HepG2 (cell line): ENCODE measurements around the gene HES1. TPM values are rescaled to one million over a fixed set of nuclear protein-coding genes. Genes with fewer than 3 reads are reported as not detected.
A peak's percentile ranks its signal among the peaks of the same experiment; 100 is the strongest.

Source experiments
- HDAC1 ChIP-seq: sonication (generic); formaldehyde crosslinking; IDR thresholded peaks from 2 replicates; pipeline ENCODE4 v1.5.1; 2020; ENCODE audit warnings: mild to moderate bottlenecking, missing genetic modification reagents
- HES4 ChIP-seq: sonication (generic); formaldehyde crosslinking; IDR thresholded peaks from 2 replicates; pipeline ENCODE4 v1.9.0; 2021; ENCODE audit warnings: mild to moderate bottlenecking, missing genetic modification reagents, borderline replicate concordance
- KDM4B ChIP-seq: sonication (generic); formaldehyde crosslinking; IDR thresholded peaks from 2 replicates; pipeline ENCODE4 v1.4.0; 2020; ENCODE audit warnings: missing genetic modification reagents
- MYNN ChIP-seq: sonication (generic); formaldehyde crosslinking; IDR thresholded peaks from 2 replicates; pipeline ENCODE4 v1.4.0; 2020; ENCODE audit warnings: mild to moderate bottlenecking, low read depth, missing genetic modification reagents
- NCOR1 ChIP-seq: fragments of 200-600 bp; sonication (generic); IDR thresholded peaks from 2 replicates; pipeline ENCODE4 v1.7.0; 2017; ENCODE audit warnings: antibody characterized with exemption, low read length, borderline replicate concordance
- NFIC ChIP-seq: IDR thresholded peaks from 2 replicates; pipeline ENCODE4 v1.6.1; 2012; ENCODE audit warnings: mild to moderate bottlenecking, low read length, inconsistent platforms
- NR2F6 ChIP-seq, 2 experiments: IDR thresholded peaks; 2 replicates each; pipeline ENCODE4 v1.6.1; 2016; ENCODE audit warnings: antibody characterized with exemption in 1 of 2, mild to moderate bottlenecking in 1 of 2
- RELA ChIP-seq: sonication (generic); formaldehyde crosslinking; IDR thresholded peaks from 2 replicates; pipeline ENCODE4 v1.4.0; 2020; ENCODE audit warnings: missing genetic modification reagents
- REXO4 ChIP-seq: sonication (generic); formaldehyde crosslinking; IDR thresholded peaks from 2 replicates; pipeline ENCODE4 v1.8.0; 2022; ENCODE audit warnings: missing genetic modification reagents, mild to moderate bottlenecking, borderline replicate concordance
- RFX5 ChIP-seq: IDR thresholded peaks from 2 replicates; pipeline ENCODE4 v1.6.1; 2011; ENCODE audit warnings: low read depth, low read length, improper control_type of control experiment
- SNAPC5 ChIP-seq: sonication (generic); formaldehyde crosslinking; IDR thresholded peaks from 2 replicates; pipeline ENCODE4 v1.8.1; 2023; ENCODE audit warnings: mild to moderate bottlenecking, missing genetic modification reagents, borderline replicate concordance
- ZBTB1 ChIP-seq: sonication (generic); formaldehyde crosslinking; IDR thresholded peaks from 2 replicates; pipeline ENCODE4 v1.4.0; 2020; ENCODE audit warnings: missing genetic modification reagents, borderline replicate concordance
- ZNF34 ChIP-seq: sonication (generic); formaldehyde crosslinking; IDR thresholded peaks from 2 replicates; pipeline ENCODE4 v1.4.0; 2020; ENCODE audit warnings: mild to moderate bottlenecking, missing genetic modification reagents, borderline replicate concordance
- ZNF446 ChIP-seq: sonication (generic); formaldehyde crosslinking; IDR thresholded peaks from 2 replicates; pipeline ENCODE4 v1.5.0; 2020; ENCODE audit warnings: mild to moderate bottlenecking, missing genetic modification reagents
- ZNF547 ChIP-seq: sonication (generic); formaldehyde crosslinking; IDR thresholded peaks from 2 replicates; pipeline ENCODE4 v1.5.1; 2020; ENCODE audit warnings: mild to moderate bottlenecking, missing genetic modification reagents
- ZNF740 ChIP-seq: sonication (generic); formaldehyde crosslinking; IDR thresholded peaks from 2 replicates; pipeline ENCODE4 v1.4.0; 2020; ENCODE audit warnings: missing genetic modification reagents
- ZSCAN29 ChIP-seq: sonication (generic); formaldehyde crosslinking; conservative IDR thresholded peaks from 2 replicates; pipeline ENCODE4 v1.4.0; 2020; ENCODE audit warnings: mild to moderate bottlenecking, missing genetic modification reagents
- polyA plus RNA-seq, 8 experiments: library from polyadenylated mRNA; depleted of rRNA in 3 of 8; stranded (reverse) in 7 of 8; unstranded in 1 of 8; fragments of >200 nt; fragmentation: Illumina TruSeq in 4 of 8; extraction: Trizol in 4 of 8; gene quantifications; 2 replicates each; pipeline versions ENCODE4 v1.2.1 to v1.2.3, GENCODE V29; 2011 to 2016; ENCODE audit warnings: low read depth in 4 of 8, missing spikeins in 1 of 8, mixed read lengths in 1 of 8; ENCODE audit not compliant: insufficient read depth in 1 of 8
- total RNA-seq, 5 experiments: library from RNA; depleted of rRNA; stranded (reverse); fragments of >200 nt; fragmentation: Illumina TruSeq; extraction: Trizol; gene quantifications; 2 replicates each; pipeline ENCODE4 v1.2.3, GENCODE V29; 2016; ENCODE audit warnings: low read depth in 1 of 5
- TF ChIP-seq, protein P1 (sequence below): sonication (generic); formaldehyde crosslinking; IDR thresholded peaks from 2 replicates; pipeline ENCODE4 v1.5.1; 2020; ENCODE audit warnings: mild to moderate bottlenecking, missing genetic modification reagents, moderate library complexity
- TF ChIP-seq, protein P2 (sequence below): sonication (generic); formaldehyde crosslinking; IDR thresholded peaks from 2 replicates; pipeline ENCODE4 v1.5.1; 2020; ENCODE audit warnings: missing genetic modification reagents, mild to moderate bottlenecking, borderline replicate concordance
- TF ChIP-seq, protein P3 (sequence below): sonication (generic); IDR thresholded peaks from 2 replicates; pipeline ENCODE4 v1.6.1; 2016; ENCODE audit warnings: low read depth, borderline replicate concordance
- TF ChIP-seq, protein P4 (sequence below): sonication (generic); formaldehyde crosslinking; IDR thresholded peaks from 2 replicates; pipeline ENCODE4 v1.8.0; 2022; ENCODE audit warnings: mild to moderate bottlenecking, missing genetic modification reagents, moderate library complexity

Gene HES1
- total and polyA plus RNA-seq, 2 of the 13 experiments (the other 11 are each of a cell fraction or from before 2014, with no cell fraction given) = 15.4 to 19.8 TPM

- TF ChIP-seq RELA = no peak
- TF ChIP-seq RFX5 = peak; percentile 80
- peak; percentile 47; the same call in 1 of the 2 replicates for TF ChIP-seq ZNF740 (CRISPR knock-in tag)
- peak; percentile 61; the same call in 1 of the 2 replicates for TF ChIP-seq HES4 (CRISPR knock-in tag)
- no peak for TF ChIP-seq NR2F6 (IDR thresholded peaks at IDR 0.05)
- peak; percentile 38; the same call in 1 of the 2 replicates for TF ChIP-seq NR2F6 (CRISPR knock-in tag; IDR thresholded peaks at IDR 0.05)
- no peak for TF ChIP-seq REXO4 (CRISPR knock-in tag)
- TF ChIP-seq ZNF34 (CRISPR knock-in tag) = no peak
- TF ChIP-seq, protein P1, sequence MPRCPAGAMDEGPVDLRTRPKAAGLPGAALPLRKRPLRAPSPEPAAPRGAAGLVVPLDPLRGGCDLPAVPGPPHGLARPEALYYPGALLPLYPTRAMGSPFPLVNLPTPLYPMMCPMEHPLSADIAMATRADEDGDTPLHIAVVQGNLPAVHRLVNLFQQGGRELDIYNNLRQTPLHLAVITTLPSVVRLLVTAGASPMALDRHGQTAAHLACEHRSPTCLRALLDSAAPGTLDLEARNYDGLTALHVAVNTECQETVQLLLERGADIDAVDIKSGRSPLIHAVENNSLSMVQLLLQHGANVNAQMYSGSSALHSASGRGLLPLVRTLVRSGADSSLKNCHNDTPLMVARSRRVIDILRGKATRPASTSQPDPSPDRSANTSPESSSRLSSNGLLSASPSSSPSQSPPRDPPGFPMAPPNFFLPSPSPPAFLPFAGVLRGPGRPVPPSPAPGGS = no peak
- no peak for TF ChIP-seq ZBTB1 (CRISPR knock-in tag)
- no peak for TF ChIP-seq SNAPC5 (CRISPR knock-in tag)
- 0 out of 2 replicates have a peak, but pooled peaks have one; percentile 45 for TF ChIP-seq MYNN (CRISPR knock-in tag)
- TF ChIP-seq KDM4B = peak; percentile 37; the same call in 1 of the 2 replicates
- TF ChIP-seq, protein P2, sequence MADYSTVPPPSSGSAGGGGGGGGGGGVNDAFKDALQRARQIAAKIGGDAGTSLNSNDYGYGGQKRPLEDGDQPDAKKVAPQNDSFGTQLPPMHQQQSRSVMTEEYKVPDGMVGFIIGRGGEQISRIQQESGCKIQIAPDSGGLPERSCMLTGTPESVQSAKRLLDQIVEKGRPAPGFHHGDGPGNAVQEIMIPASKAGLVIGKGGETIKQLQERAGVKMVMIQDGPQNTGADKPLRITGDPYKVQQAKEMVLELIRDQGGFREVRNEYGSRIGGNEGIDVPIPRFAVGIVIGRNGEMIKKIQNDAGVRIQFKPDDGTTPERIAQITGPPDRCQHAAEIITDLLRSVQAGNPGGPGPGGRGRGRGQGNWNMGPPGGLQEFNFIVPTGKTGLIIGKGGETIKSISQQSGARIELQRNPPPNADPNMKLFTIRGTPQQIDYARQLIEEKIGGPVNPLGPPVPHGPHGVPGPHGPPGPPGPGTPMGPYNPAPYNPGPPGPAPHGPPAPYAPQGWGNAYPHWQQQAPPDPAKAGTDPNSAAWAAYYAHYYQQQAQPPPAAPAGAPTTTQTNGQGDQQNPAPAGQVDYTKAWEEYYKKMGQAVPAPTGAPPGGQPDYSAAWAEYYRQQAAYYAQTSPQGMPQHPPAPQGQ (CRISPR knock-in tag) = no peak
- TF ChIP-seq ZSCAN29 (CRISPR knock-in tag) = peak; percentile 77; the same call in 1 of the 2 replicates
- TF ChIP-seq NFIC = peak; percentile 63; the same call in 1 of the 2 replicates
- no peak for TF ChIP-seq ZNF547
- TF ChIP-seq, protein P3, sequence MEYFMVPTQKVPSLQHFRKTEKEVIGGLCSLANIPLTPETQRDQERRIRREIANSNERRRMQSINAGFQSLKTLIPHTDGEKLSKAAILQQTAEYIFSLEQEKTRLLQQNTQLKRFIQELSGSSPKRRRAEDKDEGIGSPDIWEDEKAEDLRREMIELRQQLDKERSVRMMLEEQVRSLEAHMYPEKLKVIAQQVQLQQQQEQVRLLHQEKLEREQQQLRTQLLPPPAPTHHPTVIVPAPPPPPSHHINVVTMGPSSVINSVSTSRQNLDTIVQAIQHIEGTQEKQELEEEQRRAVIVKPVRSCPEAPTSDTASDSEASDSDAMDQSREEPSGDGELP = 0 out of 2 replicates have a peak, but pooled peaks have one; percentile 35
- peak; percentile 46; the same call in 1 of the 2 replicates for TF ChIP-seq HDAC1 (CRISPR knock-in tag)
- no peak for TF ChIP-seq ZNF446
- TF ChIP-seq, protein P4, sequence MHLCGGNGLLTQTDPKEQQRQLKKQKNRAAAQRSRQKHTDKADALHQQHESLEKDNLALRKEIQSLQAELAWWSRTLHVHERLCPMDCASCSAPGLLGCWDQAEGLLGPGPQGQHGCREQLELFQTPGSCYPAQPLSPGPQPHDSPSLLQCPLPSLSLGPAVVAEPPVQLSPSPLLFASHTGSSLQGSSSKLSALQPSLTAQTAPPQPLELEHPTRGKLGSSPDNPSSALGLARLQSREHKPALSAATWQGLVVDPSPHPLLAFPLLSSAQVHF (CRISPR knock-in tag) = no peak
- TF ChIP-seq NCOR1 = peak; percentile 28; the same call in 1 of the 2 replicates
These were observed at the start of gene HES1 (continued) for GRCh38 chr3:194135806-194136518.
